ENCODE measurements around the gene TOR2A.
A peak's percentile ranks its signal among the peaks of the same experiment; 100 is the strongest.
"Not testable (repeated sequence)": the region's sequence is repeated elsewhere in the genome, so short reads cannot be mapped to it uniquely, and the experiment has no call there.

Gene TOR2A

GRCh38 chr9:127734747-127735529 is at the start of gene TOR2A:
TSS of gene TOR2A (minus strand) at chr9:127735294. CDS start at chr9:127735270, 24 bp downstream.
- peak; percentile 99 for DNase-seq (ENCODE audit: low read depth)

- DNase-seq (ENCODE audit: low read depth), result peak; percentile 54
These were observed 48.3 kb upstream of the TOR2A start for GRCh38 chr9:127783111-127784008.

DNA sequence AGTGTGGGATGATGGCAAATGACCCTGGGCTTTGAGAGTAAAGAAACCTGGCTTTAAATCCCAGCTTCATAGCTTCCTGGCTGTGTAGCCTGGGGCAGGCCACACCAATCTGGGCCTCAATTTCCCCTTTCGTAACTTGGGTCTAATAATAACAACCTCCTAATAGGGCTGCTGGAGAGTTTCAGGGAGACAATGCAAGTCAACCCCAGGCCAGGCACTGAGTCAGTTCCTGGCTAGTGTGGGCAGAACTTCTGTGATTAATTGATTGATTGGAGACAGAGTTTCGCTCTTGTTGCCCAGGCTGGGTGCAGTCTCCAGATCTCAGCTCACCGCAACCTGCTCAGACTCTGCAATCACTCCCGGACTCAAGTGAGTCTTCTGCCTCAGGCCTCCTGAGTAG is 46.7 kb upstream of the TOR2A start:
- DNase-seq (ENCODE audit: low read depth), result no peak

- not testable (repeated sequence) for DNase-seq (ENCODE audit: low read depth)
These were observed 45.8 kb upstream of the TOR2A start for GRCh38 chr9:127780909-127781308.

- DNase-seq (ENCODE audit: low read depth), result no peak
These were observed 45.2 kb upstream of the TOR2A start for GRCh38 chr9:127780126-127780885.

GRCh38 chr9:127779136-127779981 is 44.3 kb upstream of the TOR2A start:
- peak; percentile 31 for DNase-seq (ENCODE audit: low read depth)

DNA sequence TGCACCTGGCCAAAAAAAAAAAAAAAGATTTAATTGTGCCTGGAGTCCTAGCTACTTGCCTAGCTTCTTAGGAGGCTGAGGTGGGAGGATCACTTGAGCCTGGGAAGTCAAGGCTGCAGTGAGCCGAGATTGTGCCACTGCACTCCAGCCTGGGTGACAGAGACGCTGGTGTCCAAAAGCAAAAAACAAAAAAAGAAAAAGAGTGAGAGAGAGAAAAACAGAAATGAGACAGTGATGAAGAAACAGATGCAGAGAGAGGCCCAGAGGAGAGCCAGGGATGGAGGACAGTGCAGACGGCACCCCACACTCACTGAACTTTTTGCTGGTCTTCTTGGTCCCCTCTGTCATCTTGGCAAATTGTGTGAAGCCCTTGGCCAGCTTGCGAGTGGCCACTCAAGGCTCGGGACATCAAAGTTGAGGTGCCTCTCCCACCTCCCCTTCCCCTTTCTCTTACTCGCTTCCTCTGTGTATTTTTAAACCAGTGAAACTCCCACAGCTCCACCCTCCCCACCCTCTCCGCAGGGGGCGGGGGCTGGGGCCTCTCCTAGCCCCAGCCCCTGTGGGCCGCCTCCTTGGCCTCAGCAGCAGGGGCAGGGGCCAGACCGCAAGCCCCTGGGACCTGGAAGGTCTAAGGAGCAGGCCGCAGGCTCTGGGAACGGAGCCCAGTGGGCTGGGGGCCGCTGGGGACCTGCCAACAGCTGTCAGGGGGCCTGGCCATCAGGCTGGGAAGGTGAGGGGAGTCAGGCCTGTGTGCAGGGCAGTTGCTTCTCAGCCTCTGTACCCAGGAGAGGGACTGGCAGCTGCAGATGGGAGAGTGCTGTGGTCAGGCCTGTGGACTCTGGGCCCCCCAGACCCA is 43.4 kb upstream of the TOR2A start, which contains the start of gene SH2D3C:
TSS of gene SH2D3C (minus strand) at position 387 of the 856 bp plus-strand sequence. CDS start at position 348, 39 bp downstream.
- peak; percentile 30 for DNase-seq (ENCODE audit: low read depth)

DNA sequence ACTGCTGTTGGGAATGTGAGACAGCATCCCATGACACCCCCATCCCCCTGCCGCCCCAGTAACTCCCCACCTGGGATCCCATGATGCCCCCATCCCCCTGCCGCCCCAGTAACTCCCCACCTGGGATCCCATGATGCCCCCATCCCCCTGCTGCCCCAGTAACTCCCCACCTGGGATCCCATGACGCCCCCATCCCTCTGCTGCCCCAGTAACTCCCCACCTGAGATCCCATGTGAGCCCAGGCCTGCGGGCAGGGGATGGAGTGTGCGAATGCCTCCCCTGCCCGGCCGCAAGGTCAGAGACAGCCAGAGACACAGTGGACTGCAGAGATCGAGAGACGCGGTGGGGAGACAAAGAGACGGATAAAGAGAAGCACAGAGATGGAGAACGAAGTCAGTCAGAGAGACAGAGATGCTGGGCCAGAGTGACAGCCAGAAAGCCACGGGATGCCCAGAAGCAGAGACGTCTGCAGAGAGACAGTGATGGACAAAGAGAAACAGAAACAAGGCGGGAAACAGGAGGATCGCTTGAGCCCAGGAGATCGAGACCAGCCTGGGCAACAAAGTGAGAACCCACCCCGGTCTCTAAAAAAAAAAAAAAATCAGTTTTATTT is 42.4 kb upstream of the TOR2A start:
- no peak for DNase-seq (ENCODE audit: low read depth)

DNA sequence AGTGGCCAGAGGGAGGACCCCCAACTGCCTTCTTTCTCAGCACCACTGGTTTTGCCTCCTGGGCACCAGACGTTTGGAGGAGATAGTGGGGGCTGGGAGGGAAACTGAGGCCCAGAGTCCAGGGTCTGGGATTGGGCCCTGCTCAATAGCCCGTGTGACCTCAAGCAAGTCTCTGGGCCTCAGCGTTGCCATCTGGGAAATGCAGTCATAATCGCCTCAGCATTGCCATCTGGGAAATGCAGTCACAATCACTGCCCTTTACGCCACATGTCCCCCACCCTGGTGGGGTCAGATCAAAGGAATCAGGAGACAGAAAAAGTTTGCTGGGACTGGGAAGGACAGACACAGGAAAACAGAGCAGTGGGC is 41.8 kb upstream of the TOR2A start:
- DNase-seq (ENCODE audit: low read depth), result no peak

GRCh38 chr9:127776195-127776923 is 41.3 kb upstream of the TOR2A start:
- peak; percentile 66 for DNase-seq (ENCODE audit: low read depth)

DNA sequence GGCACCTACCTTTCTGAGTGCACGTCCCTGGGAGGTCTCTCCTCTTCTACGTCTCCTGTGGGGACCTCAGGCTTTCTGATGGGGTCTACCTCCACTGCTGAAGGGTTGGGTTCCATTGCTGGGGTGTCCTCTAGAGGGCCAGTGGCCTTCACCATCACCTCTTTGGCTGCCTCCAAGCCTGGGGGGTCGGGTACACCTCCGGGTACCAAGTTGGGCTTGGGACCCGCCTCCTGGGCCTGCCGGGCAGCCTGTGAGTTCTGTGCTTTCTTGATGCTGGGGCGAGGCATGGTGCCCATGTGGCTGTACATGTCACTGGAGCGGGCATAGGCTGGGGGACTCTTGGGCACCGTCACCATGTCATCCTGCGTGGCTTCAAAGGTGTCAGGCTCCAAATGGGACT is 38.9 kb upstream of the TOR2A start:
- no peak for DNase-seq (ENCODE audit: low read depth)

DNA sequence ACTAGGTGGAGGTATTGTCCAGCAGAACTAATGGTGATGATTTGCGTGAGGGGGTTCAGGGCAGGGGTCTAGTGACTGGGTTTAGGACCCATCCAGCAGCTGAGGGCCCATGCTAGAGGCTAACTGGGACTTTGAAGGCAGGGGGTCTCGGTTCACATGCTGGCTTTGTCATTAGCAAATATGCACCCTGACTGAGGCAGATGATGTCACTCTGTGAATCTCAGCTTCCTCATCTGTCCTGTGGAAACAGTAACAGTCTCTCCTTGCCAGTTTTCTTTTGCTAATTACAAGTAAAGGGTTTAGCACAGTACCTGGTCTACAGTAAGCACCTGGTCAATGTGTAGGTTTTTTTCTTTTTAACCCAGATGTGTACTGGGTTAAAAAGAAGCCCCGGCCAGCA is 38.2 kb upstream of the TOR2A start:
- no peak for DNase-seq (ENCODE audit: low read depth)

GRCh38 chr9:127772603-127773002 is 37.5 kb upstream of the TOR2A start:
- DNase-seq (ENCODE audit: low read depth), result no peak

DNA sequence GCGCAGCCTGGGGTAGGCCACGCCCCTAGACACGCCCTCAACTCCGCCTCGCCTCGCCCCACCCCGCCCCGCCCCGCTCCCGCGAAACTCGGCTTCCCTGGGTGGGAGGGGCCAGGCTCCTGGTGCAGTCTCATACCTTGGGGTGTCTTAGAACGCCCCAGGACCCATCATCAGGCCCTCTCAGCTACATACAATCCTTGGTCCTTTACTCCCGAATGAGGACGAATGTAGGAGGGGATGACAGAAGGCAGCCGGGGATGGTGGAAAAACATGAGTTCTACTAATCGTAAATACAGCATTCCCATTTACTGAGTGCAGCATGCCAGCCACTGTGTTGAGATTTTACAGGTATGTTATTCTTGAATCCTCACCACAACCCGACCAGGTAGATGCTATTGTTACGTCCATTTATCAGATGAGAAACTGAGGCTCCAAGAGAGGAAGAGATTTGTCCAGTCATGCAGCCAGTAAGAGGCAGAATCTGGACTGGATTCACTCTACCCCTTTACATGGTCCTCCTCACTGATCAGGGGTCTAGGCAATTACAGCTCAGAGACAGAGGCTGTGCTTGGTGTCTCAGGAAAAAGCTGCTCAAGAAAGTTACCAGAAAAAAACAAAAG is 36.6 kb upstream of the TOR2A start:
- DNase-seq (ENCODE audit: low read depth), result no peak

DNA sequence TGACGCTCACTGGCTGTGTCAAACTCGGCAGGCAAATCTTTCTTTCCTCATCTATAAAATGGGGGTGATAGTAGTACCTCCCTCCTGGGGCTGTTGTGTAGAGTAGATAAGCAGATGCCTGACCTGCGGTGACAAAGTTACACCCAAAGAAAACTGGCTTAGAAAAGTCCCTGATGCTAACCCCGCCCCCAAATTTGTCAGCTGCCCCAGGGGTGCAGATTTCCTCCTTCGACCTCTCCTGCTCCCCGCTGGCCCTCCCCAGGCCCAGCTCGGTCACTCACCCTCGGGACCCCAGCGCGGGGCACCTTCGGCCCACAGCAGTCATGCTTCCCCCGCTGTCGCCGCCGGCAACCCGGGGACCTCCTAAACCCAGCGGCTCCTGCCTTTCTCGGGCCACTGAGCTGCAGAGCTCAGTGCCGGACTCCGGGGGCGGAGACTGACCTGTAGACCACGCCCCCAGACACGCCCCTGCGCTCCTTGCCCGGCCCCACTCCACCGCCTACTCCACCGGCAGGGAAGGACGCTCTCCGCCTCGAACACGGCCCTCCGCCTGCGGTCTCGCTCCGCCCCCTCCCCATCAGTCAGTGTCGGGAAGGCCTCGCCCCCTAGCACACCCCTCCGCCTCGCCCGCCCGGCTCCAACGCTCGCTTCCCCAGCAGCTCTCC is 35.9 kb upstream of the TOR2A start:
- peak; percentile 92 for DNase-seq (ENCODE audit: low read depth)

- no peak for DNase-seq (ENCODE audit: low read depth)
These were observed 35.5 kb upstream of the TOR2A start for GRCh38 chr9:127770583-127770904.

- DNase-seq (ENCODE audit: low read depth), result no peak
These were observed 35.0 kb upstream of the TOR2A start for GRCh38 chr9:127769929-127770582.

- DNase-seq (ENCODE audit: low read depth), result no peak
These were observed 34.0 kb upstream of the TOR2A start for GRCh38 chr9:127769101-127769500.

Measured in activated T-cell treated with anti-CD3 and anti-CD28 coated beads for 1 hour (primary cell).